Measurements from ENCODE around the gene TMEM132C. TPM values are rescaled to one million over a fixed set of nuclear protein-coding genes. Genes with fewer than 3 reads are reported as not detected.

TMEM132C gene
- total RNA-seq, 2 experiments from 2014 or later: not detected

DNA sequence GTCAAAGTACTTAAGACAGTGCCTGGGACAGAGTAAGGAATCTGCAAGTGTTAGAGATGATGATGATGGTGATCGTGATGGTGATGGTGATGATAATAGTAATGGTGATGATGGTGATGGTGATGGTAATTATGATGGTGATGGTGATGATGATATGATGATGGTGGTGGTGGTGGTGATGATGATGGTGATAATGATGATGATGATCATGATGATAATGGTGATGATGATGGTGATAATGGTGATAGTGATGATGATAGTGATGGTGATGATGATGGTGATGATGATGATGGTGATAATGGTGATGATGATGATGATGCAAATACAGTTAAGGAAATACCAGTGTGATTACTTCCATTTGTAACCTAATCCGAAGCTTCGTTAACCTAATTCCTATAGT, 5.2 kb upstream of the TMEM132C start:
- CTCF ChIA-PET: no interaction called here
- H3K27me3 Mint-ChIP-seq (ENCODE audit: low read depth): peaks cover 32% of the 10 kb centered on the region
- no peaks in the 10 kb centered on the region for H3K36me3 Mint-ChIP-seq (ENCODE audit: low read depth)
- no peak for DNase-seq
- intact Hi-C loops (cut with micrococcal nuclease): no loop called here
- no peak overlapping the region for H3K27ac Mint-ChIP-seq
- no peak overlapping the region for H3K4me3 Mint-ChIP-seq
- peaks cover 3% of the 10 kb centered on the region for H3K4me1 Mint-ChIP-seq (ENCODE audit: low read depth)
- no peaks in the 10 kb centered on the region for H3K9me3 Mint-ChIP-seq

DNA sequence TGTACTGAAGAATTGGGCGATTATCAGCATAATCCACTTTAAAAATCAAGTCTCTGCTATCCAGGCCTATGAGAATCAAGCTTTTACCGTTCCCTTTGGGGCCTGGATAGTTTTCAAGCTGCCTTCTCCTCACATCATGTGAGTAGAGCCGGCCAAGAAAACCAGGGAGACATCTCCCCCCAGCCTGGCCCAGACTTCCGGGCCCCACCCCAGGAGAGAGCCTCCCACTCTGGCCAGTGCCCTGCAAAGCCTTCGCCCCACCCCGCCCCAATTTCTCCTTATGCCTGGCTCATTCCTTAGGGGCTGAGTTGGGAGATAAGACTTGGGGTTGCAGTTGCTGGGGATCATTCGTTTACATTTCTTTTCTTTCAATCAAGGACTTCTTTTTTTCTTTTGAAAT, 1.4 kb upstream of the TMEM132C start:
- Mint-ChIP-seq H3K27ac (no peak overlapping the region), H3K9me3 (no peaks in the 10 kb centered on the region), H3K4me1 (ENCODE audit: low read depth) (peaks cover 3% of the 10 kb centered on the region), H3K36me3 (ENCODE audit: low read depth) (no peaks in the 10 kb centered on the region), H3K27me3 (ENCODE audit: low read depth) (peaks cover 48% of the 10 kb centered on the region), H3K4me3 (no peak overlapping the region)
- DNase-seq: no peak
- CTCF ChIA-PET: no interaction called here
- intact Hi-C loops (cut with micrococcal nuclease): no loop called here

GRCh38 chr12:128266086-128266485, 884 bp upstream of the TMEM132C start:
- Mint-ChIP-seq H3K4me3 (no peak overlapping the region), H3K27ac (no peak overlapping the region), H3K9me3 (no peaks in the 10 kb centered on the region), H3K27me3 (ENCODE audit: low read depth) (peaks cover 50% of the 10 kb centered on the region), H3K4me1 (ENCODE audit: low read depth) (peaks cover 3% of the 10 kb centered on the region), H3K36me3 (ENCODE audit: low read depth) (no peaks in the 10 kb centered on the region)
- CTCF ChIA-PET: no interaction called here
- intact Hi-C loops (cut with micrococcal nuclease): no loop called here
- DNase-seq: no peak

DNA sequence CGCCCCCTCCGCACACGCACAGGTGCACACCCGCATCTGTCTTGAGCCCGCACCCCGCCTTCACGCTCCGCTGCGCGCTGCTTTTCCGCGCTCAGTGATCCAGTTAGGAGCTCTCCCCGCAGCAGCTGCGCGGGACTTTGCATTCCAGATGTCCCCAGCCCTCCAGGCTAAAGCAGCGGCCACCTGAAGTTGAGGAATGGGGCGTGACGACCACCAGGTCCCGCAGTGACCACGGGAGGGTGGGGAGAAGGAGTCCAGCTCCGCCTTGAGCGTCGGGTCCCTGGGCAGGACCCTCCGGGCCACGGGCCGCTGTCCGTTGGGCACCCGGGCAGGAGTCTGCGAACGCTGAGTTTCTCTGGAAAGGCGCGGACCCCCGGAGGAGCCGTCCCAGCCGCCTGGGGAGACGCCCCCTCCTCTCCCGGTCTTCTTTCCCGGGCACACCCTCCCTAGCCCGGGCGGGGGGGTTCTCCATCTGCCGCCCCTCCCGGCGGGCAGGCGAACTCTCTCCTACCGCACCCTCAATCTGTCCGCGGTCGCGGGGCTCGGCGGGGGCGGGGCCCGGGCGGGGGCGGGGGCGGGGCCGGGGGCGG, 334 bp upstream of the TMEM132C start:
- H3K9me3 Mint-ChIP-seq: no peaks in the 10 kb centered on the region
- no peak overlapping the region for H3K27ac Mint-ChIP-seq
- CTCF ChIA-PET: no interaction called here
- no peak for DNase-seq
- no peaks in the 10 kb centered on the region for H3K36me3 Mint-ChIP-seq (ENCODE audit: low read depth)
- peaks cover 50% of the 10 kb centered on the region for H3K27me3 Mint-ChIP-seq (ENCODE audit: low read depth)
- intact Hi-C loops (cut with micrococcal nuclease): no loop called here
- H3K4me1 Mint-ChIP-seq (ENCODE audit: low read depth): peaks cover 3% of the 10 kb centered on the region
- H3K4me3 Mint-ChIP-seq: no peak overlapping the region

DNA sequence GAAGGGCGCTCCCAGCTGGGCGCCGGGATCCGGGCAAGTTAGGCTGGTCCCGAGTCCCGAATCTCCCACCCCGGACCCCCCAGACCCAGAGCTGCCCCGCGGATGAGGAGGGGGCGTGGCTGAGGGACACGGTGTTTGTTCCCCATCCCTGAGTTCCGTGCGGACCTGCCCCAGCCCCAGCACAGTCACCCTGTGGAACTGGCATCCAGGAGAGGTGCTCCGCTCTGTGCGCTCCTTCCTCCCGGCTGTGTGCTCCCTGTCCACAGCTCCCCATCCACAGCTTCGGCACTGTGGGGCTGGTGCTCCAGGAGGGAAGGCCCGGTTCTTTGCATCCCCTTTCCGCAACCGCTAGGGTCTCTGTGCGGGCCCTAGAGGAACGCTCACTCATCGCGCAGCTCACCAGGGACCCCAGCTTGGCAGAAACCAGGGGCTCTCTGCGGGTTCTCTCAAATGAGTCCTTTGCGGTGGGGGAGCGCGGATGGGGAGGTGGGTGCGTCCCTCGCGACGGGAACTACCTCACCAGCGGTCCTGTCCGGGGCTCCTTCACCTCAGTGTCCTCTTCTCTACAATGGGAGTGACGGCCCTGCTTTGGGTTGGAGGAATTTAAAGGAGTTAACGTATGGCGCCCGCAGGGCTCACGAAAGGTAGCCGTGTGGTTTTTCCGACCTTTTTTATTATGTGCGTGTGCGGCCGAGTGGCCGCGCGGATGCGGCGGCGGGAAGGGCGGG, 845 bp downstream of the TMEM132C start:
- Mint-ChIP-seq H3K27me3 (ENCODE audit: low read depth) (peaks cover 50% of the 10 kb centered on the region), H3K27ac (no peak overlapping the region), H3K9me3 (peaks cover 2% of the 10 kb centered on the region), H3K36me3 (ENCODE audit: low read depth) (no peaks in the 10 kb centered on the region), H3K4me1 (ENCODE audit: low read depth) (peaks cover 3% of the 10 kb centered on the region), H3K4me3 (no peak overlapping the region)
- no peak for DNase-seq
- CTCF ChIA-PET: interaction anchor here (0.6 kb wide), 1 partner anchor 42 kb away, joined by 4 read pairs; no protein-coding TSS in a partner anchor
- intact Hi-C loops (cut with micrococcal nuclease): no loop called here

DNA sequence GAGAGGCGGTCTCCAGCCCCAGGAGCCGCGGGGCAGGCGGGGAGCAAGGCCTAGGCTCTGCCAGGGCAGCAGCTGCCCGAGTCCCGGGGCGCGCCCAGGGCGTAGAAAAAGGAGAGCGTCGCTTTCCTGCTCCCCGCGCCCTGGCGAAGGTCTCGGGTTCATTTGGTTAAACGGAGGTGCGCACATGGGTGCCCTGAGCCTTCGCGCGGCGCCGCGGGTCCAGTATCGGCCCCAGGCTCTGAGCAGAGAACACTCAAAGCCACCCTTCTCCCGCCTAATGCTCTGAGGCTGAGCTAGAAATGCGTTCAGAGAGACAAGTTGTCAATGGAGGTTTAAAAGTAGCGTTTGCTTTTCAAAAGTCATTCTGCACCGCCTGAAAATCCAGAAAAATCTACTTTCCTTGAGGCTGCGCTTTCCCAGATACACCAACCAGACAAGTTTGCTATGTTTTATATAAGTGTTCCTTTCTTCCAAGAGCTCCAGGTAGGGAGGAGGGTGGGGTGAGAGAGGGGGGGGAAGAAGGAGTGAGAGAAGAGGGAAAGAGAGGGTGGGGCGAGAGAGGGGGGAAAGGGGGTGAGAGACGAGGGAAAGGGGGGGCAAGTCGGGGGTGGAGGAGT, 1.5 kb downstream of the TMEM132C start:
- peaks cover 46% of the 10 kb centered on the region for H3K27me3 Mint-ChIP-seq (ENCODE audit: low read depth)
- no peak overlapping the region for H3K27ac Mint-ChIP-seq
- peaks cover 2% of the 10 kb centered on the region for H3K9me3 Mint-ChIP-seq
- DNase-seq: no peak
- CTCF ChIA-PET: interaction anchor here (1.1 kb wide), 1 partner anchor 8 kb away, joined by 3 read pairs; no protein-coding TSS in a partner anchor
- H3K4me1 Mint-ChIP-seq (ENCODE audit: low read depth): peaks cover 3% of the 10 kb centered on the region
- no peaks in the 10 kb centered on the region for H3K36me3 Mint-ChIP-seq (ENCODE audit: low read depth)
- intact Hi-C loops (cut with micrococcal nuclease): no loop called here
- no peak overlapping the region for H3K4me3 Mint-ChIP-seq

DNA sequence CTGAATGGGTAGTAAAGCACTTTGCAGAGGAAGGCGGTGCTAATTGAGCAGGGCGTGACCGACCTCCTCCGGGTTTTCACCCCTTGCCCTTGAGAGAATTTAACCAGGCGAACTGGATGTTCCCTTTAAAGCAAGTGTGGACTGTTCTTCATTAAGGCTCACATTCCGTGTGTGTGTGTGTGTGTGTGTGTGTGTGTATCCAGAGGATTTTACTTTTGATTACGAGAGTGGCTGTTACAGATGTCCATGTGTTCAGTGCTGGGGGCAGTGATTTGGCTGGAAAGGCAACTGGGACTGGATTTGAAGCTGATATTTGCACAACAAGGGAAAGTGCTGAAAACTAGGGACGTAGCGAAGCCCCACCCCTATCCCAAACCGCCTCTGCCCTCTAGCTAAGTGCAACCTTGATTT, 2.2 kb downstream of the TMEM132C start:
- no peak overlapping the region for H3K4me3 Mint-ChIP-seq
- peaks cover 2% of the 10 kb centered on the region for H3K9me3 Mint-ChIP-seq
- DNase-seq: no peak
- H3K27ac Mint-ChIP-seq: no peak overlapping the region
- peaks cover 42% of the 10 kb centered on the region for H3K27me3 Mint-ChIP-seq (ENCODE audit: low read depth)
- H3K36me3 Mint-ChIP-seq (ENCODE audit: low read depth): no peaks in the 10 kb centered on the region
- peaks cover 3% of the 10 kb centered on the region for H3K4me1 Mint-ChIP-seq (ENCODE audit: low read depth)
- CTCF ChIA-PET: interaction anchor here (1.1 kb wide), 1 partner anchor 9 kb away, joined by 3 read pairs; no protein-coding TSS in a partner anchor
- intact Hi-C loops (cut with micrococcal nuclease): no loop called here

DNA sequence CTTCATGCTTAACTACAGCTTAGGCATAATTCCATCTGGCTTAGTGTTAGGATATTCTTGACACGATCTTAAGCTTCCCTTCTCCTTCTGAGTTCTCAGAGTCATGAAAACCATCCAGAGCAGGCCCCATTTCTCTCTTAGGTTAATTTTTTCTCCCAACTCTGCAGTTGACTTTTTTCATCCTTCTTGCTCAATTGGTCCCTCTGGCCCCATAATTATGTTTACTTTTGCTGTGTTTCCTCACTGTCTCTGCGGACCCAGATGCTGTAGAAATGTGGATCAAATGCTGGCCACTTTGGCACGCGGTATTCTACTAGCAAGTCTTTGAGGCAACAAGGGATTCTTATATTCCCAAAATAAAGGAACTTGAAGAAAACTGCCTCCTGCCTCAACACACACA, 9.5 kb downstream of the TMEM132C start:
- CTCF ChIA-PET: no interaction called here
- no peak for DNase-seq
- intact Hi-C loops (cut with micrococcal nuclease): no loop called here
- no peak overlapping the region for H3K27ac Mint-ChIP-seq
- H3K4me3 Mint-ChIP-seq: no peak overlapping the region
- H3K9me3 Mint-ChIP-seq: peaks cover 2% of the 10 kb centered on the region
- H3K27me3 Mint-ChIP-seq (ENCODE audit: low read depth): no peaks in the 10 kb centered on the region
- H3K4me1 Mint-ChIP-seq (ENCODE audit: low read depth): no peaks in the 10 kb centered on the region
- H3K36me3 Mint-ChIP-seq (ENCODE audit: low read depth): no peaks in the 10 kb centered on the region

DNA sequence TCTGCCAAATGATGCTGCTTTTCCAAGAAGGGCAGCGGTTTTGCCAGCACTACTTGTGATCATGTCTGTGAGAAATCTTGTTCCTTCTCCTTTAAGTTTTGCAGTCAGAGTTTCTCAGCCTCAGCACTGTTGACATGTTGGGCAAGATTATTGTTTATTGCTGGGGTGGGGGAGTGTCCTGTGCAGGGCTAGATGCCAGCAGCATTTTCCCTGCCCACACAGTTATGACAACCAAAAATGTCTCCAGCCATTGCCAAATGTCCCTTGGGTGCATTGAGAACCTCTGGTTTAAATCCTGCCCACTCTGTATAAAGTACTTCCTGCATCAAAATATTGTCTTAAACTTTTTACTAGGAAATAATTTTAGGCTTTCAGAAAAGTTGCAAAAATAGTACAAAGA, 20.0 kb downstream of the TMEM132C start:
- intact Hi-C loops (cut with micrococcal nuclease): no loop called here
- peaks cover 4% of the 10 kb centered on the region for H3K27me3 Mint-ChIP-seq (ENCODE audit: low read depth)
- H3K27ac Mint-ChIP-seq: no peak overlapping the region
- peaks cover 9% of the 10 kb centered on the region for H3K9me3 Mint-ChIP-seq
- no peaks in the 10 kb centered on the region for H3K4me1 Mint-ChIP-seq (ENCODE audit: low read depth)
- H3K36me3 Mint-ChIP-seq (ENCODE audit: low read depth): no peaks in the 10 kb centered on the region
- DNase-seq: no peak
- CTCF ChIA-PET: no interaction called here
- H3K4me3 Mint-ChIP-seq: no peak overlapping the region

GRCh38 chr12:128288357-128288756, 21.4 kb downstream of the TMEM132C start:
- CTCF ChIA-PET: no interaction called here
- H3K4me1 Mint-ChIP-seq (ENCODE audit: low read depth): no peaks in the 10 kb centered on the region
- no peak overlapping the region for H3K4me3 Mint-ChIP-seq
- intact Hi-C loops (cut with micrococcal nuclease): no loop called here
- H3K36me3 Mint-ChIP-seq (ENCODE audit: low read depth): no peaks in the 10 kb centered on the region
- no peak for DNase-seq
- H3K27me3 Mint-ChIP-seq (ENCODE audit: low read depth): peaks cover 4% of the 10 kb centered on the region
- peaks cover 4% of the 10 kb centered on the region for H3K9me3 Mint-ChIP-seq
- H3K27ac Mint-ChIP-seq: no peak overlapping the region

- Mint-ChIP-seq H3K27me3 (ENCODE audit: low read depth) (peaks cover 5% of the 10 kb centered on the region), H3K36me3 (ENCODE audit: low read depth) (no peaks in the 10 kb centered on the region), H3K27ac (no peak overlapping the region), H3K9me3 (no peaks in the 10 kb centered on the region), H3K4me1 (ENCODE audit: low read depth) (no peaks in the 10 kb centered on the region), H3K4me3 (no peak overlapping the region)
- CTCF ChIA-PET: no interaction called here
- intact Hi-C loops (cut with micrococcal nuclease): no loop called here
- no peak for DNase-seq
Observed at GRCh38 chr12:128288896-128289295, 21.9 kb downstream of the TMEM132C start.

DNA sequence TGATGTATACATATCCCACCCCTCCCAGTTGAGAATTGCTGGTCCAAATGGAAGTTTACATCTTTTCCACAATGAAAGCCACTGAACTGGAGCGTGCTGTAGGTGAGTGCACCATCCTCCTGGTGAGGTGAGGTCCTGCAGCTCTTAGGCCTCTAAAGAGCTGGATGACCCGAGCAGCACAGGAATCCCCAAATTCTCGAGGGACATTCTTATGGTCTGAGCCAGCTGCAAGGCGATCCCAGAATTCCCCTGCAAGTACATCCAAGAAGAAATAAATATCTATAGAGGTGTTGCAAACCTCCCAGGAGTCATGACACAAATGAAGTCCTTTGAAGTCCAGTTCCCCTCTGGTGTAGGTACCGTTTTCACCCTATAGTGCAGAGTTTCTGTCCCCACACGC, 24.0 kb downstream of the TMEM132C start:
- CTCF ChIA-PET: no interaction called here
- no peaks in the 10 kb centered on the region for H3K36me3 Mint-ChIP-seq (ENCODE audit: low read depth)
- H3K9me3 Mint-ChIP-seq: no peaks in the 10 kb centered on the region
- peaks cover 6% of the 10 kb centered on the region for H3K27me3 Mint-ChIP-seq (ENCODE audit: low read depth)
- H3K4me1 Mint-ChIP-seq (ENCODE audit: low read depth): no peaks in the 10 kb centered on the region
- DNase-seq: no peak
- intact Hi-C loops (cut with micrococcal nuclease): no loop called here
- H3K27ac Mint-ChIP-seq: no peak overlapping the region
- no peak overlapping the region for H3K4me3 Mint-ChIP-seq
